Upper lobe of right lung (tissue), 1 donor: ENCODE results near the gene MASP1. TPM values are rescaled to one million over a fixed set of nuclear protein-coding genes. Genes with fewer than 3 reads are reported as not detected.

Source experiments
- ATAC-seq: fragments of 200-7000 bp; cut with Tn5 transposase; one replicate; pipeline ENCODE4 v1.9.1; 2020; ENCODE audit warnings: mild to moderate bottlenecking, moderate library complexity
- DNase-seq: peaks from one replicate; pipeline ENCODE4 v3.0.0-alpha.2; 2020
- H3K27ac ChIP-seq: fragments of 200-600 bp; one replicate; pipeline ENCODE4 v1.8.0; 2022
- H3K27me3 ChIP-seq: fragments of 200-600 bp; one replicate; pipeline ENCODE4 v1.8.0; 2022; ENCODE audit warnings: mild to moderate bottlenecking
- H3K36me3 ChIP-seq: fragments of 200-600 bp; one replicate; pipeline ENCODE4 v1.8.0; 2022
- H3K4me1 ChIP-seq: fragments of 200-600 bp; one replicate; pipeline ENCODE4 v1.8.0; 2022
- H3K4me3 ChIP-seq: fragments of 200-600 bp; one replicate; pipeline ENCODE4 v1.8.0; 2022; ENCODE audit warnings: mild to moderate bottlenecking
- H3K9me3 ChIP-seq: fragments of 200-600 bp; one replicate; pipeline ENCODE4 v1.8.0; 2022
- intact Hi-C: fragments of 100-400 bp; cut with DNase I; formaldehyde crosslinking; loops from one replicate; pipeline ENCODE4 v1.11.0; 2022
- total RNA-seq: library from RNA; stranded (reverse); fragmentation: NEBNext Ultra II Directional; extraction: Animal tissue kit (Norgen Biotek cat#: 25700); gene quantifications from one replicate; pipeline ENCODE4 v1.2.1, GENCODE V29; 2021
- TF ChIP-seq, protein P1 (sequence below): fragments of 200-600 bp; IDR thresholded peaks from one replicate; pipeline ENCODE4 v1.8.0; 2022; ENCODE audit warnings: antibody characterized with exemption
- donor health status: DM: no; HTN: yes; CAD: no; lungs with severe emphysema.

The MASP1 gene
- total RNA-seq, 1 donor from 2014 or later = 5.9 TPM

DNA sequence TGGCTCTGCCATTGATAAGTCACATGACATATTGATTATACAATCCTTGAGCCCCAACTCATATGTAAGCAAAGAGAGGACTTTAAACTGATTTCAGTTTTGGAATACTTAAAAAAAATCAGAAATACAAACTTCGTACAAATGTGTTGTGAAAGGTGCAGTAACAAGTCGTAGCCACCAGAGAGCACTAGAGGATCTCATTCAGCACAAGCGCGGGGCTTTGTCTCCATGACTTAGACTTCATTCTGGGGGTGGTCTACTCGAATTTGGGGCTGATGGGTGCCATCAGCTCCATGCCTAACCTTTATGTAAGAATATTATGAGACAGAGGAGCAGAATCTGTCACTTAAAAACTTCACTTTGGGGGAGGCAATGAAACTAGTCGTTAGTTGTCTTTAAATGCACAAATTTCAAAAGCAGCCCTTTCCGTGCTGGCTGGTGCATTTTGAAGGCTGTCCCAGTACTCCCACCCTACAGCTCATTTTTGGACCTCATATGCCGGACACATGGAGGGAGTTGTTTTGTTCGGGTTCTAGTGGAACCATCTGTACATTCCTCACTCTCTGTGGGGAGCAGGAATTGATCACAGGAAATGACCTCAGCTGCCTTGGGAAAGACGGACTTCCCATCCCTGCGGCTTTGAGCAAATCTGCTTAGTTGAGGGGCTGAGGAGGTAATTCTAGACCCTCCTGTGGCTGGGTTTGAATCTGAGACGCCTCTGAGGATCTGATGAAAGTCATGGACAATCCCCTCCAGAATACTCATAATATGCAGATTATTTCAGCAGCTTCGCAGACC is 27.5 kb upstream of the MASP1 start:
- Histone ChIP-seq H3K4me1 (peaks cover 12% of the 10 kb centered on the region), H3K27me3 (peaks cover 4% of the 10 kb centered on the region), H3K4me3 (peak overlapping the region; percentile 38), H3K27ac (no peak overlapping the region), H3K36me3 (no peaks in the 10 kb centered on the region), H3K9me3 (no peaks in the 10 kb centered on the region)
- TF ChIP-seq, protein P1, sequence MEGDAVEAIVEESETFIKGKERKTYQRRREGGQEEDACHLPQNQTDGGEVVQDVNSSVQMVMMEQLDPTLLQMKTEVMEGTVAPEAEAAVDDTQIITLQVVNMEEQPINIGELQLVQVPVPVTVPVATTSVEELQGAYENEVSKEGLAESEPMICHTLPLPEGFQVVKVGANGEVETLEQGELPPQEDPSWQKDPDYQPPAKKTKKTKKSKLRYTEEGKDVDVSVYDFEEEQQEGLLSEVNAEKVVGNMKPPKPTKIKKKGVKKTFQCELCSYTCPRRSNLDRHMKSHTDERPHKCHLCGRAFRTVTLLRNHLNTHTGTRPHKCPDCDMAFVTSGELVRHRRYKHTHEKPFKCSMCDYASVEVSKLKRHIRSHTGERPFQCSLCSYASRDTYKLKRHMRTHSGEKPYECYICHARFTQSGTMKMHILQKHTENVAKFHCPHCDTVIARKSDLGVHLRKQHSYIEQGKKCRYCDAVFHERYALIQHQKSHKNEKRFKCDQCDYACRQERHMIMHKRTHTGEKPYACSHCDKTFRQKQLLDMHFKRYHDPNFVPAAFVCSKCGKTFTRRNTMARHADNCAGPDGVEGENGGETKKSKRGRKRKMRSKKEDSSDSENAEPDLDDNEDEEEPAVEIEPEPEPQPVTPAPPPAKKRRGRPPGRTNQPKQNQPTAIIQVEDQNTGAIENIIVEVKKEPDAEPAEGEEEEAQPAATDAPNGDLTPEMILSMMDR = peak; percentile 84
- ATAC-seq = peak; percentile 73
- DNase-seq = no peak
- intact Hi-C loops = no loop called here

GRCh38 chr3:187315872-187316271 is 24.3 kb upstream of the MASP1 start:
- Histone ChIP-seq H3K4me1 (peaks cover 12% of the 10 kb centered on the region), H3K27ac (no peak overlapping the region), H3K36me3 (no peaks in the 10 kb centered on the region), H3K4me3 (no peak overlapping the region), H3K27me3 (peaks cover 4% of the 10 kb centered on the region), H3K9me3 (no peaks in the 10 kb centered on the region)
- no peak for ATAC-seq
- TF ChIP-seq, protein P1 = no peak
- DNase-seq = no peak
- intact Hi-C loops = no loop called here

- intact Hi-C loops = no loop called here
- H3K4me1 ChIP-seq = peaks cover 6% of the 10 kb centered on the region
- ATAC-seq = no peak
- H3K27ac ChIP-seq = no peak overlapping the region
- H3K9me3 ChIP-seq = no peaks in the 10 kb centered on the region
- H3K4me3 ChIP-seq = no peak overlapping the region
- no peak for DNase-seq
- H3K27me3 ChIP-seq = peaks cover 4% of the 10 kb centered on the region
- H3K36me3 ChIP-seq = no peaks in the 10 kb centered on the region
- TF ChIP-seq, protein P1 = no peak
These were observed 22.6 kb upstream of the MASP1 start for GRCh38 chr3:187314176-187314575.

DNA sequence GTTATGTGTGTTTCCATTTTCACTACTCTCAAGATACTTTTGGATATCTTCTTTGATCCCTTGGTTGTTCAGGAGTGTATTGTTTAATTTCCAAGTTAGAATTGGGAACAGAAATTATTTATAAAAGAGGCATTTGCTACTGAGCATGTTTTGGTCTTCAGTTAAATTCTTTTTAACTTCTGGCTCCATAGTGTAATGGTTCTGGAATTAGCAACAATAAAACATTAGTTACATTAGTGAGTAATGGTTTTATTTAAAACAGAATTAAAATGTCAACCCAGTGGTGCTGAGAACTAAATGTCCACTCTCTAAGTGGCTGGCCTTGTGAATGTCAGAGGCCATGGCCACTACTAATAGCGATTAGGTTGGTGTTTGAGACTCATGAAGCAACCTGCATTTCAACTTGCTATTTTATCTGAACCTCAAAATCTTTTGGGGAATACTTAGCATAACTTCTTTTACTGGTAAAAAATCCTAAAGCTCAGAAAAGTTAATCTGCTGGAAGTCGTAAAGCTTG is 19.5 kb upstream of the MASP1 start:
- H3K4me3 ChIP-seq = no peak overlapping the region
- peaks cover 4% of the 10 kb centered on the region for H3K27me3 ChIP-seq
- no peaks in the 10 kb centered on the region for H3K9me3 ChIP-seq
- intact Hi-C loops = no loop called here
- no peak overlapping the region for H3K27ac ChIP-seq
- no peak for ATAC-seq
- H3K36me3 ChIP-seq = no peaks in the 10 kb centered on the region
- TF ChIP-seq, protein P1 = no peak
- no peak for DNase-seq
- no peaks in the 10 kb centered on the region for H3K4me1 ChIP-seq

DNA sequence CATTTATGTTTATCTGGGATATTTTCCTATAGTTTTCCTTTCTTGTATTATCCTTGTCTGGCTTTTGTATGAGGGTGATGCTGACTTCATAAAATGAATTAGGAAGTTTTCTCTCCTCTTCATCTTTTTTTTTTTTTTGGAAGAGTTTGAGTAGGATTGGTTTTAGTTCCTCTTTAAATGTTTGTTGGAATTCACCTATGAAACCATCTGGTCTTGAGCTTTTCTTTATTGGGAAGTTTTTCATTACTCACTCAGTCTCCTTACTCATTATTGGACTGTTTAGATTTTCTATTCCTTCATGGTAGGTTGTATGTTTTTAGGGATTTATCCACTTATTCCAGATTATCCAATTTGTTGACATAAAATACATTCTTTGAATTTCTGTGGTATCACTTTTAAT is 18.7 kb upstream of the MASP1 start:
- Histone ChIP-seq H3K9me3 (no peaks in the 10 kb centered on the region), H3K4me1 (no peaks in the 10 kb centered on the region), H3K36me3 (no peaks in the 10 kb centered on the region), H3K4me3 (no peak overlapping the region), H3K27me3 (peaks cover 4% of the 10 kb centered on the region), H3K27ac (no peak overlapping the region)
- DNase-seq (no peak), ATAC-seq (no peak)
- intact Hi-C loops = no loop called here
- TF ChIP-seq, protein P1 = no peak
